DMS53 (cell line): ENCODE data around the gene ZBTB47.

Experiments used
- DNase-seq: peaks from one replicate; lab custom pipeline; 2025; lab: John Stamatoyannopoulos, UW

ZBTB47 gene

DNA sequence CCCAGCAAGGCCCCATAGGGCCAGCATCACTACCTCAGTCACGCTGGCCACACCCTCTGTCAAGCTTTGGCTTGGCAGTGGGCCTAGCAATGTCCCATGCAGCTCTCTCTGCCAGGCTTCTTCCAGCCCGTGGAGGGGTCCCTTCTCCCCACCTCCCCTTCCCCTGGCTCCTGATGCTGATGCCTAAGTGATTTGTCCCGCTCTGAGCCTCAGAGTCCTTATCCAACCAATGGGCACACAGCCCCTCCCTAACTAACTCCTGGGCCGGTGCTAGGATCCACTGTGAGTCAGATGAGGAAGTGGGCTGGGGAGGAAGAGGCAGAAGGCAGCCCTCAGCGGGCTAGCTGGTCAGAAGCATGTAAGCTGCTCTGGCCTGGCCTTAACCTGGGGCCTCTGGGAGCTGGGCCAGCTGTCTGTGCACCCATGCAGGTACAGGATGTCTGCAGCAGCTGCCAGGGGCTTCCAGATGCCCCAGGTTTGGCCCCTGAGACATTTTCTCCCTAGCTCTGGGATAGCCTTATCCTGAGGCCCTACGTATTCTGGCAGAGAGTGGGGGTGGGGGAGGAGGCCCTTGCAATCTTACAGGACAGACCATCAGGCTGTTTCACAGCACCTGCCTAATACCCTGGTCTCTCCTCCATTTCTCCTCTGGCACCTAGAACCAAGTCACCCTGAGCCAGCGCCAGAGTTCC is 740 bp upstream of the ZBTB47 start:
- peak; percentile 65 for DNase-seq

DNA sequence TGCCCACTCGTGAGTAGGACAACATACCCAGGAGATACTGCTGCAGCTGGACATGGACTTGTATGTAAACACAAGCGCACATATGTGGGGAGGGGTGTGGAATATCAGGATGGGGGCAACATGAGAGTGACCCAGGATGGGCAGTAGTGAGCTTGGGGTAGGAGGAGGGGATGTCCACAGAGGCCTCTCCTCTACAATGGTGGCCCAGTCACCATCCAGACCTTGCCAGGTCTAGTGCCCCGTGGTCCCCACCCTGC is 266 bp upstream of the ZBTB47 start:
- DNase-seq, result no peak

DNA sequence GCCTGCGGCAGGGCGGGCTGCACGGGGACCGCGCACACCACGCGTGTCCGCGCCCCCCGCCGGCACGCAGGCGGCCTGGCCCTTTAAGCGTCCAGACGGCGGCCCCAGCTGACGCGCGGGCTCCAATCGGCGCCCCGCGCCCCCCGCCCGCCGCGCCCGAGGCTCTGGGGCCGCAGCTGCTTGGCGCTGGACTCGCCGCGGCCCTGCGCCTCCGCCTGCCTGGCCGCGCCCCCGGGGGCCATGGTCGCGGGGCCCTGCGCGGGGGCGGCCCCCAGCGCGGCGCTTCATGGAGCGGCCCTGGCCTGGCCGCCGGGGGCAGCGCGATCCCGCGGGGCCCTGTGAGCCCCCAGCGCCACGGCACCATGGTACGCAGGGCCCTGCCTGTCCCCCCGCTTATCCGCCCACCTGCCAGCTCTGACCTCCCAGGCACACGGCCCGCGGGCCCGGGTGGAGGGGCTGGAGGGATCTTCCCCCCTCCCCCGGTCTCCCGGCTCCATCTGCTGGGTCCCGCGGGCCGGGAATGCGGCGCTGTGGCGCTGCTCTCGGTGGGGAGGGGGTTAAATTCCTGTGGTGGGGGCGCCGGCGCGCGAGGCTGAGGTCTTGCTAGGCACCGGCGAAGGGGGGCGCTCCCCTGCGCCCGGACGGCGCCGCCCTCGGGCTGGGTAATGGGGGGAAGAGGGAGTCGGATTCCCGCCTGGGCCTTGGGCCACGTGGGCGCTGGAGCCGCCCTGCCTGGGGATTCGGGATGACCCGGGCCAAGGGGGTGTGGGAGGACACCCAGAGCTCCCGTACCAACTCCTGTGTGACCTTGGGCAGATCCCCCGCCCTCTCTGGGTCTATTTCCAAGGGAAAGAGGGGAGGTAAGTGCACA is 1.1 kb downstream of the ZBTB47 start:
- peak; percentile 36 for DNase-seq

DNA sequence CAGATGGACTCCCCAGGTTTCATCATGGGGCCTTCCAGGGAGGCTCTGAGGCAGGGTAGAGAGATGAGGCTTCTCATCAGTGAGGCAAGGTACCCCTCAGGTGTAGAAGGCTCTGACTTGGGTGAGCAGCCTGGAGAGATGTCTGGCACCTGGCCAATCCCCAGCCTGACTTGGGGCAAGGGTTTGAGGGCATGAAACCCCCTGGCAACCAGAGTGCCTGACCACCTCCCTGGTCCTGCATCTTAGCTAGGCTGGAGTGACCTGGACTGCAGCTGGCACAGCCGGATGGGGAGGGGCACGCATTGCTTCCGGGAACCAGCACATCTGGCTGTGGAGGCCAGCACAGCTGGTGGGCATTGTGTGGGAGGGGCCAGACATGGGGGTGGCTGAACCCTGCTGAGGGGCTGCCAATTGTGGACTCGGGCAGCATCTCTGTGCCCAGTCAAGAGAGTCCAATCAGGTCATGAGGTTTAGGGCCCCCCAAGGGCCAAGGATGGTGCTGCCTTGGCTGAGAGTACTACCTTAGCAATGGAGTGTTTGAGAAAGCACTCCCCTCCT is 1.9 kb downstream of the ZBTB47 start:
- DNase-seq, result peak; percentile 11

DNA sequence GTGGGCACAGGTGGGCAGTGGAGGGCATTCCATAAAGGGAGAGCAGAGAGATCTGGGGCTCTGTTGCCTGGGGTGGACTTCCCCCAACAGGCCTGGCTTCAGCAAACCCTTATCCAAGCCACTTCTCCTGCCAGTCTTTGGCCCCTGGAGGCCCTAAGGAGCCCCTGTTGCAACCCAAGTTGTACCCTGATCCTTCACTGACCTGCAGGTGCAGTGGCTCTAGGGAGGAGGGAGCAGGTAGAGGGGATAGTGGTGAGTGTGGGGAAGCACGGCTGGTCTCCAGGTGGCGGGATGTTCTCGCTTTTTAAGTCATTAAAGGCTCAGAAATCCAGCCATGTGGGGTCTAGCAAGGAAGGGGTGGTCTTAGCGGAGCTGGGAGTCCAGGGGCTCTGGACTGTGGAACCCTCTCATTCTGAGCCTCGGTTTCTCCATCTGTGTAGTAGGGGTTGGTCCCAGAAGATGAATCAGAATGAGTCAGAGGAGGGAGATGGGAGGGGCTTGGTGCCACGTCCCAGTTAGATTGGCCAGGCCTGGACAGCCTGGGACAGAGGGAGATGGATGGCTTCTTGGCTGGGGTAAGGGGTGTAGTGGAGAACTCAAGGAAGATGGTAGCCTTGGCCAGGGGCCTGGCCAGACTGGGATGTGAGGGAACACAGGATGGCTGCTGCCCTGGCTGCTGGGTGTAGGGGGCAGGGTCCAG is 2.6 kb downstream of the ZBTB47 start:
- peak; percentile 2 for DNase-seq

DNA sequence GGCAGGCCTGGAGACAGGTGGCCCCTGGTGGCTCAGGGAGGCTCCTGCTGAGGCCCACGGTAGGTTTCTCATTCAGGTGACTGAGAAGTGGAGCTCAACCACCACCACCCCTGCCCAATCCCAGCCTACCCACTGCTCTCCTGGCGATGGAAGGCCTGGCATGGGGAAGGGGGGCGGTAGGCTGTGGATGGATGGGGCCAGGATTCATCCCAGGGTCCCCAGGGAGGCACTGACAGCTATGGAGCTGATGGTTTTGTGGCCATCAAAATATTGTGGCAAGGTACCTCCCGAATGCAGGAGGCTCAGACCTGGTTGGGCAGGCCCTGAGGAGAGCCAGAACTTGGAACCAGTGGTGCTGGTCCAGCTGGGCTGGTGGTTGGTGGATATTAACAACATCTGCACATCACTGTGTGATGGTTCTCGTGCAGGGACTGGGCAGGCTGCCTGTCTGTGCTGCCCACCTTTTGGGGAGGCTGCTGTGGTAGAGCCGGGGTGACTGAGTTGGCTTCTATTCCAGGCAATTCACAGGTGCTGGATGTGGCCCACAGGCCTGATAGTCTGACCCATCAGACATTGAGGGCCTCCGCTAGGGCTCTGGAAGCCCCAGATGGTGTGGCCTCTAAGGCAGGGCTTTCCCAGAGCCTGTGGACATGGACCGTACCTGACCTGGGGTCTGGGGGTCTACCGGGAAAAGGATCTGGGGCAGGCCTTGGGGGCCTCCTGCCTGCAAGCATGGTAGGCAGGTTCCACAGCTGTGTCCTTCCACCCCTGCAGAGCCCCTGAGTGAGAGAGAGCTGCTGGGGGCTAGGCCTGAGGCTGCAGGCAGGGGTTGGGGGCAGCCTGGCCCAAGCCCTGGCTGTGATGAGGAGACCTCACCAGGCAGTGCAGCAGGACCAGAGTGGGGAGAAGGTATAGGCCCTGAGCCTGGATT is 3.4 kb downstream of the ZBTB47 start:
- DNase-seq, result no peak

DNA sequence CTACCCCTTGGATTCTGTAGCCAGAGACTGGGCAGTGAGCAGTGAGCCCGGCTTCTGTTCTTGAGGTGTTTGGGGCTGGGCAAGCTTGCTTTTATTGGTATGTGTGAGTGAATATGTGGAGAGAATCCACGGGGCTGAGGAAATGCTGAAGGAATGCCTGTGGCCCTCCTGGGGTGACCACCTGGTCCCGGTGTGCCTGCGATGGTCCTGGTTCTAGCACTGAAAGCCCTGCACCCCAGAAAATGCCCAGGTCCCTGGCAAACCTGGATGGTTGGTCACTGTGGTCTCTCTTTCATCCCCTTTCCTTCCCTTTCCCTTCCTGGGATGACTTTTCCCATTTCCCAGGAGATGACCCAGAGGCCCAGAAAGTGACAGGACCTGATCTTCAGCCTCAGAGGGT is 4.2 kb downstream of the ZBTB47 start:
- no peak for DNase-seq

DNA sequence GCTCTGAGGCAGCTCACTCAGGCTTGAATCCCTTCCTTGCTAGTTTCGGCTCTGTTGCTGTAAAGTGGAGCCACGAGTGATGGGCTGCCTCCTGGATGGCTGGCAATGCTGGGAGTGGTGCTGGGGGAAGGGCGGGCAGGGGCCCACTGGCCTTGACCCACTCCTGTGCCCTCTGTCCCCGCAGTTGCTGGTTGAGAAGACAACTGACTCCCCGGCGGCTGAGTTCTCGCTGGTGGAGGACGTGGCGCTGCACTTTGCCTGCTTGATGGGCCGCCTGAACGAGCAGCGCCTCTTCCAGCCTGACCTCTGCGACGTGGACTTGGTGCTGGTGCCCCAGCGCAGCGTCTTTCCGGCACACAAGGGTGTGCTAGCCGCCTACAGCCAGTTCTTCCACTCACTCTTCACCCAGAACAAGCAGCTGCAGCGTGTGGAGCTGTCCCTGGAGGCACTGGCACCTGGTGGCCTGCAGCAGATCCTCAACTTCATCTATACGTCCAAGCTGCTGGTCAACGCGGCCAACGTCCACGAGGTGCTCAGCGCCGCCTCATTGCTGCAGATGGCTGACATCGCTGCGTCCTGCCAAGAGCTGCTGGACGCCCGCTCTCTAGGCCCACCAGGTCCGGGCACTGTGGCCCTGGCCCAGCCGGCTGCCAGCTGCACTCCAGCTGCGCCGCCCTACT is 4.7 kb downstream of the ZBTB47 start:
- no peak for DNase-seq

DNA sequence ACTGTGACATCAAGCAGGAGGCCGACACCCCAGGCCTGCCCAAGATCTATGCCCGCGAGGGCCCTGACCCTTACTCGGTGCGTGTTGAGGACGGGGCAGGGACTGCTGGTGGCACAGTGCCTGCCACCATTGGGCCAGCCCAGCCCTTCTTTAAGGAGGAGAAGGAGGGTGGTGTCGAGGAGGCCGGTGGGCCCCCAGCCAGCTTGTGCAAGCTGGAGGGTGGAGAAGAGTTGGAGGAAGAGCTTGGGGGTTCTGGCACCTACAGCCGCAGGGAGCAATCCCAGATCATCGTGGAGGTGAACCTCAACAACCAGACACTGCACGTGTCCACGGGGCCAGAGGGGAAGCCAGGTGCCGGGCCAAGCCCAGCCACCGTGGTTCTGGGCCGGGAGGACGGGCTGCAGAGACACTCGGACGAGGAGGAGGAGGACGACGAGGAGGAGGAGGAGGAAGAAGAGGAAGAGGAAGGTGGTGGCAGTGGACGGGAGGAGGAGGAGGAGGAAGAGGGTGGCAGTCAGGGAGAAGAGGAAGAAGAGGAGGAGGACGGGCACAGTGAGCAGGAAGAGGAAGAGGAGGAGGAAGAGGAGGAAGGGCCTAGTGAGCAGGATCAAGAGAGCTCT is 5.4 kb downstream of the ZBTB47 start:
- no peak for DNase-seq

DNA sequence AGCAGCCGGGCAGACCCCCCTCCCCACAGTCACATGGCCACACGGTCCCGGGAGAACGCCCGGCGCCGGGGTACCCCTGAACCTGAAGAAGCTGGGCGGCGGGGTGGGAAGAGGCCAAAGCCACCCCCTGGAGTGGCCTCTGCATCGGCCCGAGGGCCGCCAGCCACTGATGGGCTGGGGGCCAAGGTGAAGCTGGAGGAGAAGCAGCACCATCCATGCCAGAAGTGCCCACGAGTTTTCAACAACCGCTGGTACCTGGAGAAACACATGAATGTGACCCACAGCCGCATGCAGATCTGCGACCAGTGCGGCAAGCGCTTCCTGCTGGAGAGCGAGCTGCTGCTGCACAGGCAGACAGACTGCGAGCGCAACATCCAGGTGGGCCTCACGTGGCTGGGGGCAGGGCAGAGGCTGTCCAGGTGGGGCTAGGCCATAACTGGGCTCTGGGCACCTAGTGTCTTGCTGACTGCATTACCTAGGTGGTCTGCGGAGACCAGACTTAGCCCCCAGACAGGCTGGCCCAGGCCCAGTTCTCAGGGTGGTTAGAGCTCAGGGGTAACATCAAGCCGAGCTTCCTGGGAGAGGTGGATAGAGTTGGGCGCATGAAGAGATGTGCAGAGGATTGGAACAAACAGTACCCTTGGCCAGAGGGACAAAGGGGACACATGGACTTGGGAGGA is 6.1 kb downstream of the ZBTB47 start:
- no peak for DNase-seq

DNA sequence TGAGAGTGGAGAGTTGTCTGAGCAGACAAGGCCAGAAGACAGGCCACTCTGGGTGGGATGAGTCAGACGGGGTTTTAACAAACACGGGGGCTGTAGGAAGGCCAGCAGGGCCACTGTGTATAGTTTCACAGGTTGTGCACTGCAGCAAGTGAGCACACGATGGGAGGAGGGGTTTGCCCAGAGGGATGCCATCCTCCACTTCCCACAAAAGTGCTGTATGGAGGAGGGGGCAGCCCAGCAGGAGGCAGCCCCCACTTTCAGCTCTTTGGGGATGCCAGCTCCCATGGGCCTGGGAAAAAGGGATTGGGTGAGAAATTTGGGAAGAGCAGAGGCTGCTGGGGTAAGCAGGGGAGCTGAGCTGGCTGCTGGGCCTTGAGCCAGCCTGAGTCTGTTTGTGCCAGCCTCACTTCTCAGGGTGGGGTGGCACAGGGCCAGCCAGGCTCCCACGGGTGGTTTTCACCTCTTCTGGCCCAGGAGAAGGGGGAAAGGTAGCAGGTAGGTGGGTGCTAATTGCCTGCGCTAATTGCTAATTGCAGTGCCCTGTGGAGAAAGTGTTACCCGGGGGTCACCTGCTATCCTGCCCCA is 6.7 kb downstream of the ZBTB47 start:
- no peak for DNase-seq

DNA sequence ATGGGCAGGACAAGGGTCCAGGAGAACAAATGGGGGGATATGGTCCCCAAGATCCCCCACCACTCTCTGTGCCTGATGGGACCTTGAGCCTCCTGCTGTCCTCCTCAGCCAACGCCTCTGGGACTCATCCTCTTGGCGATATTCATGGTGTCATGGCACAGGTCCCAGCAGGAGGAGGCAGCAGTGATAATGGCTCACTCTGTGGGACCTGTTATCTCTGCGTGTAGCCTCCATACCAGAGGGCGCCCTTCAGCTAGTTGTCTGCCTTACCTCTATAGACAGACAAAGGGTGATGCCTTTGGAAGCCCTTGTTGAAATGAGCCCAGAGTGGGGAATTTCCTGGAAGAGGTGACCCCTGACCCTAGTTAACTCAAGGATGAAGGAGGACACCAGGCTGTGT is 7.4 kb downstream of the ZBTB47 start:
- DNase-seq, result peak; percentile 49

DNA sequence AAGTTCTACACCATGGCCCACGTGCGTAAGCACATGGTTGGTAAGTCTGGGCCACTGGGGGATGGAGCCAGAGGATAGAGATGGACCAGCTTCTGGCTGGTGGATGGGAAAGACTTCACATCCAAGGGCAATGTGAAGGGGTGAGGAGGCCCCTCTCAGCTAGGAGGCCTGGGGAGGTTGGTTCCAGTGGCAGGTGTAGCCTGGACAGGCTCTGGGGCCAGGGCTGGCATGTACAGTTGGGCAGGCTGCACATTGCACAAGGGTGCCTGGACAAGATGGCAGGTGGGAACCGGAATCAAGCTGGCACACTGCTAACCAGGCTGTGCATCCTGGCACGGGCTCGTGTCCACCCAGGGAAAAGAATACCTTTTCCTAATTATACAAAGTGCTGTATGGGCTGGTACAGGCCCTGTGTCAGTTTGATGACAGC is 8.1 kb downstream of the ZBTB47 start:
- no peak for DNase-seq

DNA sequence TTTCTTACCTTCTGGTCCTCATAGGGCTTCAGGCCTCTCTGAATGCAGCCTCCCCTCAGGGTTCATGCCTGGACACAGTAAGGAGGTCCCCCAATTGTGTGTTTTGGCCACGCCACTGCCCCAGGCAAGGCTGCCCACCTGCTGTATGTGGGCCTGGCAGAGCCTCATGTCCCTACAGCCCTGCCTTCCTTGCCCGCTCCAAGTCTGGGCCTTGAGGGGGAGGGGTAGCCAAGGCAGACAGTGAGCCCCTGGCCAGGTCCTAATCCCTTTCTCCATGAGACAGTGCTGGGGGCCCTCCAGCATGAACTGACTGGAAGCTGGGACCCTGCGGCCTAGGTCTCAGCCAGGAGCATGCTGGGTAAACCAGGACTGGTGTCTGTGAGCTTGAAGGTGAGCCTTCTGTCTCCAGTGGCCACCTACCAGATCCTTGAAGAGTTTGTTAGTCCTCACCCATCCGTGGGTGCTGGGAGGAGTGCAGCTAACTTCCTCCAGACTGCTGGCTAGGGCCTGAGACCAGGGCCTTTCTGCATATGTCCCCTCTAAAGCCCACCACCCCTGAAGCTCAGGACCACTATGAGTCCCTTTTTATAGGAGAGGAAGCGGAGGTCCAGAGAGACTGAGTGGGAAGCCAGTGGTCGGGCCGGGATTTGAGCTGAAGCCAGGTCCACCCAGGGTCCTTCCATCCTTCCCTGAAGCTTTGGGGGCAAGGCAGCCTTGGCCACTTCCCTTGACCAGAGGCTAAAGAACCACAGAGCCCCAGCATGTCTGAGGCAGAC is 8.7 kb downstream of the ZBTB47 start:
- DNase-seq, result no peak

DNA sequence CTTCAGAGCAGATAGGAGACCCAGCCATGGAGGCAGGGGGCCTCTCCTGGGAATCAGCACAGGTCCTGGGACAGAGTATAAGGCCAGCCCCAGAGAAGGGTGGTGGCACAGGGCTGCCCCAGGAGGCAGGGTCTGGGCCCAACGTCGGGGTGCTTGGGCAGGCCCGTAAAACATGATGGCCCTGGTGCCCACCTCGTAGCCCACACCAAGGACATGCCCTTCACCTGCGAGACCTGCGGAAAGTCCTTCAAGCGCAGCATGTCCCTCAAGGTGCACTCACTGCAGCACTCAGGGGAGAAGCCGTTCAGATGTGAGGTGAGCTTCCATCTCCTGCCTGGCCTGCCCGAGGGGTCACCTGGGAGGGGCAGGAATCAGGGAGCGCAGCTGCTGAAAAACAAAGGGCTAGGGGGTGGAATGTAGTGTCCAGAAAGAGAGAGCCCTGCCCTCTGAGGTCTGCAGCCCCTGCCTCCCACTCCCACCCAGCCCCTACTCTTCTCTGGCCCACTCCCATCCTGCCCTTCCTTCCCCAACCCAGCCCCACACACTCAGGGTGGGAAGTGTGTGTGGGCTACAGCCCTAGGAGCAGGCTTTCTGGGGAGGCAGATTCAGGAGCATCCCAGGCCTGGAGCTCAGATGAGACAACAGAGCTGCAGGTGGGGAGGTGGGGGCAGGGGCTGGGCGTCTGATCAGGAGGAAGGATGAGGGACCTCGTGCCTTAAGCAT is 9.5 kb downstream of the ZBTB47 start:
- no peak for DNase-seq

DNA sequence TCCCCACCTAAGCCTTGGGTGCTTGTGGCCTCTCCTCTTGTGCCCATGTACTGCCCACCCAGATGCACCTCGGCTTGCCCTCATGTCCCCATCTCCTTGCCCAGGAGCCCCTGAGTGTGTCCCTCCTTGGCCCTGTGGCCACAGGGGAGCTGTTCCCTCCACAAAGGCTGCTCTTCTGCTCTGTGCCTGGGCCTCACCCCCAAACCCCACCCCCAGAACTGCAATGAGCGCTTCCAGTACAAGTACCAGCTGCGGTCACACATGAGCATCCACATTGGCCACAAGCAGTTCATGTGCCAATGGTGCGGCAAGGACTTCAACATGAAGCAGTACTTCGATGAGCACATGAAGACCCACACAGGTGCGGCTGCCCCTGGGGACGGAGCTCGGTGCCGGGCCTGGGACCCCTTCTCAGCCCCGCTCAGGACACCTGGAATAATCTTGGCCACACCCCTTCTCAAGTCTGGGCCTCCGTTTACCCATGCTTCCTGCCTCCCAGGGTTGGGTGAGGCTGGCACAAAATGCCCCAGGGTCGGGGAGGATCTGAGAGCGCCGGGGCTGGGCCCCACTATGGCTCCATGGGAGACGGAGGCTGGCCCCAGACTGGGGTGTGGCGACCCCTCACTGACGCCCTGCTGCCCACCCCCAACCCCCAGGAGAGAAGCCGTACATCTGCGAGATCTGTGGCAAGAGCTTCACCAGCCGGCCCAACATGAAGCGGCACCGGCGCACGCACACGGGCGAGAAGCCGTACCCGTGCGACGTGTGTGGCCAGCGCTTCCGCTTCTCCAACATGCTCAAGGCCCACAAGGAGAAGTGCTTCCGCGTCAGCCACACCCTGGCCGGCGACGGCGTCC is 10.3 kb downstream of the ZBTB47 start:
- peak; percentile 51 for DNase-seq

DNA sequence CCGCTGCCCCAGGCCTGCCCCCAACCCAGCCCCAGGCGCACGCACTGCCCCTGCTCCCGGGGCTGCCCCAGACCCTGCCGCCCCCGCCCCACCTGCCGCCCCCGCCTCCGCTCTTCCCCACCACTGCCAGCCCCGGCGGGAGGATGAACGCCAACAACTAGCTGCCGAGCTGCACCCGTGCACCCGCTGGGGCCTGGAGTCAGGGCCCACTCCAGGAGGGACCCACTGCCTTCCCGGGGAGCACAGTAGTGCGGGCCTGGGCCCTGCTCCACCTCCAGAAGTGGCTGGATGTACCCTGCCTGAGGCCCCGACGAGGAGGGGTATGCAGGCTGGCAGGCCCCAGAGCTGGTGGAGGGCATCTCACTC is 10.9 kb downstream of the ZBTB47 start:
- DNase-seq, result no peak
